Kidney epithelial cell (primary cell): ENCODE data around the gene CIDEC. TPM values are rescaled to one million over a fixed set of nuclear protein-coding genes. Genes with fewer than 3 reads are reported as not detected.

Source experiments
- DNase-seq: peaks from one replicate; pipeline ENCODE4 v3.0.0-alpha.2; 2010; ENCODE audit warnings: low read depth
- H3K27me3 ChIP-seq: 2 replicates; pipeline ENCODE4 v1.6.0; 2011; ENCODE audit warnings: low read length; ENCODE audit not compliant: control insufficient read depth, insufficient read depth
- H3K36me3 ChIP-seq: 2 replicates; pipeline ENCODE4 v1.5.1; 2011; ENCODE audit warnings: low read length; ENCODE audit not compliant: control insufficient read depth, insufficient read depth
- H3K4me3 ChIP-seq: 2 replicates; pipeline ENCODE4 v1.5.1; 2011; ENCODE audit warnings: low read depth, mild to moderate bottlenecking, control low read depth, low read length
- CTCF ChIP-seq: IDR thresholded peaks from 2 replicates; pipeline ENCODE4 v1.5.1; 2011; ENCODE audit warnings: mild to moderate bottlenecking, moderate library complexity, low read length, control low read depth, inconsistent platforms; ENCODE audit not compliant: insufficient read depth, poor library complexity, severe bottlenecking
- total RNA-seq: library from RNA; depleted of rRNA; stranded (reverse); fragments of >200 nt; gene quantifications from 2 replicates; pipeline ENCODE4 v1.2.3, GENCODE V29; 2015

CIDEC gene
- total RNA-seq, 1 donor from 2014 or later, result not detected

- no peak for DNase-seq
- TF ChIP-seq CTCF, result no peak
- no peaks in the 10 kb centered on the region for H3K27me3 ChIP-seq
- no peak overlapping the region for H3K4me3 ChIP-seq
- no peaks in the 10 kb centered on the region for H3K36me3 ChIP-seq
These were observed 32.4 kb upstream of the CIDEC start for GRCh38 chr3:9912294-9912935.

GRCh38 chr3:9911863-9912262, 31.8 kb upstream of the CIDEC start:
- Histone ChIP-seq H3K36me3 (no peaks in the 10 kb centered on the region), H3K27me3 (no peaks in the 10 kb centered on the region), H3K4me3 (no peak overlapping the region)
- TF ChIP-seq CTCF, result no peak
- no peak for DNase-seq

GRCh38 chr3:9909221-9910013, 29.4 kb upstream of the CIDEC start:
- Histone ChIP-seq H3K27me3 (no peaks in the 10 kb centered on the region), H3K4me3 (no peak overlapping the region), H3K36me3 (no peaks in the 10 kb centered on the region)
- TF ChIP-seq CTCF, result no peak
- DNase-seq, result no peak

- no peak for DNase-seq
- no peak overlapping the region for H3K4me3 ChIP-seq
- H3K27me3 ChIP-seq, result no peaks in the 10 kb centered on the region
- no peak for TF ChIP-seq CTCF
- H3K36me3 ChIP-seq, result no peaks in the 10 kb centered on the region
These were observed 28.2 kb upstream of the CIDEC start for GRCh38 chr3:9908286-9908685.

GRCh38 chr3:9906480-9906879, 26.4 kb upstream of the CIDEC start:
- H3K4me3 ChIP-seq, result no peak overlapping the region
- no peaks in the 10 kb centered on the region for H3K27me3 ChIP-seq
- DNase-seq, result no peak
- TF ChIP-seq CTCF, result no peak
- H3K36me3 ChIP-seq, result no peaks in the 10 kb centered on the region
